HepG2 (cell line): ENCODE measurements around the gene DAB2IP. TPM values are rescaled to one million over a fixed set of nuclear protein-coding genes. Genes with fewer than 3 reads are reported as not detected.

Experiments
- ATAC-seq: fragments of 200-7000 bp; cut with Tn5 transposase; 3 replicates; pipeline ENCODE4 v1.9.1; 2020; ENCODE audit warnings: mild to moderate bottlenecking, moderate library complexity
- BruUV-seq: library from RNA; stranded (reverse); fragments of 400-500 nt; replicated peaks from 2 replicates; lab custom pipeline; 2021; lab: Mats Ljungman, UMichigan
- CTCF ChIA-PET: fragments of 300-600 bp; formaldehyde crosslinking; extraction: SDS; loops from one replicate; lab custom pipeline; 2021; ENCODE audit warnings: low total read pairs, inconsistent platforms, low intra/inter-chr PET ratio; lab: Yijun Ruan, JAX
- POLR2A ChIA-PET: fragments of 350-600 bp; sonication (Branson Sonifier 250); formaldehyde crosslinking; loops from one replicate; lab custom pipeline; 2020; ENCODE audit warnings: antibody characterized with exemption, inconsistent platforms; lab: Yijun Ruan, JAX
- DNase-seq: peaks from one replicate; pipeline ENCODE4 v3.0.0-alpha.2; 2015; ENCODE audit warnings: low spot score
- FAIRE-seq: peaks from 3 replicates; lab custom pipeline; 2011; peaks lifted over from hg19 to GRCh38; lab: Jason Lieb, UNC
- H2AFZ ChIP-seq: one replicate; pipeline ENCODE4 v1.6.1; 2011; ENCODE audit warnings: low read length, inconsistent platforms
- H3K27ac ChIP-seq: fragments of 300-600 bp; 3 replicates; pipeline ENCODE4 v1.8.0; 2011; ENCODE audit warnings: mixed run types, mild to moderate bottlenecking, mixed read lengths, low read length, inconsistent platforms; ENCODE audit not compliant: insufficient read depth; ENCODE audit errors: extremely low read length
- H3K27me3 ChIP-seq, 2 experiments: fragments of 200-600 bp in 1 of 2; 2 replicates in 1 of 2; 3 replicates in 1 of 2; pipeline versions ENCODE4 v1.6.0 to v1.8.0; 2011; ENCODE audit warnings: low read length in 2 of 2, mild to moderate bottlenecking in 2 of 2, moderate library complexity in 2 of 2, inconsistent platforms in 1 of 2; ENCODE audit not compliant: insufficient read depth in 2 of 2, control insufficient read depth in 1 of 2
- H3K36me3 ChIP-seq, 2 experiments: fragments of 200-600 bp in 1 of 2; replicated peaks in 1 of 2; 2 replicates in 1 of 2; 3 replicates in 1 of 2; pipeline versions ENCODE4 v1.5.1 to v1.8.0; 2011; ENCODE audit warnings: low read length in 2 of 2, inconsistent platforms in 1 of 2; ENCODE audit not compliant: insufficient read depth in 2 of 2, control insufficient read depth in 1 of 2
- H3K4me1 ChIP-seq: 2 replicates; pipeline ENCODE4 v1.5.1; 2012; ENCODE audit warnings: low read length, inconsistent platforms; ENCODE audit not compliant: insufficient read depth
- H3K4me2 ChIP-seq: 2 replicates; pipeline ENCODE4 v1.6.0; 2011; ENCODE audit warnings: low read depth, low read length, inconsistent platforms
- H3K4me3 ChIP-seq, 3 experiments: fragments of 200-600 bp in 1 of 3; sonication (generic), shearing (Covaris generic) in 1 of 3; replicated peaks in 1 of 3; 2 replicates each; pipeline ENCODE4 v1.5.1; 2011 to 2016; ENCODE audit warnings: low read length in 3 of 3, inconsistent platforms in 2 of 3, low read depth in 2 of 3, mild to moderate bottlenecking in 2 of 3, control low read depth in 1 of 3, mixed read lengths in 1 of 3; ENCODE audit not compliant: insufficient read depth in 1 of 3
- H3K79me2 ChIP-seq: one replicate; pipeline ENCODE4 v1.6.1; 2011; ENCODE audit warnings: low read length, inconsistent platforms; ENCODE audit not compliant: insufficient read depth
- H3K9ac ChIP-seq: 2 replicates; pipeline ENCODE4 v1.6.0; 2011; ENCODE audit warnings: mild to moderate bottlenecking, low read depth, low read length, inconsistent platforms; ENCODE audit not compliant: insufficient read depth
- H3K9me3 ChIP-seq: 2 replicates; pipeline ENCODE4 v1.5.1; 2012; ENCODE audit warnings: mild to moderate bottlenecking, low read length
- H4K20me1 ChIP-seq: 2 replicates; pipeline ENCODE4 v1.6.0; 2011; ENCODE audit warnings: inconsistent platforms, mild to moderate bottlenecking, low read length, moderate library complexity; ENCODE audit not compliant: insufficient read depth
- FOXK1 ChIP-seq: sonication (generic); formaldehyde crosslinking; IDR thresholded peaks from 2 replicates; pipeline ENCODE4 v1.4.0; 2020; ENCODE audit warnings: low read depth, missing genetic modification reagents, borderline replicate concordance
- MEF2D ChIP-seq: sonication (generic); formaldehyde crosslinking; IDR thresholded peaks from 2 replicates; pipeline ENCODE4 v1.5.1; 2020; ENCODE audit warnings: mild to moderate bottlenecking, missing genetic modification reagents
- POLR2AphosphoS5 ChIP-seq: IDR thresholded peaks from 2 replicates; pipeline ENCODE4 v1.6.1; 2012; ENCODE audit warnings: low read depth, low read length
- RCOR2 ChIP-seq: IDR thresholded peaks from 2 replicates; pipeline ENCODE4 v1.6.1; 2016; ENCODE audit warnings: missing biosample characterization, missing genetic modification reagents
- SNRNP70 ChIP-seq: fragments of 200-400 bp; formaldehyde crosslinking; IDR thresholded peaks from 2 replicates; pipeline ENCODE4 v1.6.1; 2017; ENCODE audit warnings: mild to moderate bottlenecking, low read depth, low read length, moderate library complexity
- SUZ12 ChIP-seq: fragments of 150-350 bp; IDR thresholded peaks from 2 replicates; pipeline ENCODE4 v1.6.1; 2014; ENCODE audit warnings: low read depth, low read length
- ZFP36 ChIP-seq: fragments of 150-350 bp; IDR thresholded peaks from 2 replicates; pipeline ENCODE4 v1.6.1; 2018; ENCODE audit warnings: borderline replicate concordance, low read length, low read depth; ENCODE audit not compliant: partially characterized antibody
- ZNF605 ChIP-seq: sonication (generic); formaldehyde crosslinking; IDR thresholded peaks from 2 replicates; pipeline ENCODE4 v1.8.0; 2022; ENCODE audit warnings: mild to moderate bottlenecking, missing genetic modification reagents
- ZNF616 ChIP-seq: sonication (generic); formaldehyde crosslinking; IDR thresholded peaks from 2 replicates; pipeline ENCODE4 v1.5.0; 2020; ENCODE audit warnings: low read depth, mild to moderate bottlenecking, missing genetic modification reagents
- ZNF775 ChIP-seq: sonication (generic); formaldehyde crosslinking; IDR thresholded peaks from 2 replicates; pipeline ENCODE4 v1.4.0; 2020; ENCODE audit warnings: missing genetic modification reagents, mild to moderate bottlenecking, moderate library complexity, borderline replicate concordance
- ZNF792 ChIP-seq: IDR thresholded peaks from 2 replicates; pipeline ENCODE4 v1.6.1; 2016
- WGBS: methylation state at CpG from one replicate; pipeline ENCODE4 v1.1.6; 2017; ENCODE audit warnings: low lambda C conversion rate; 5-methylcytosine and 5-hydroxymethylcytosine counted together
- in situ Hi-C: cut with HindIII; loops from 2 replicates; pipeline ENCODE4 v1.10.0; 2017; ENCODE audit warnings: low pct_unique_long_range_greater_than_20kb; ENCODE audit not compliant: extremely low pct_ligation_motif_present
- intact Hi-C: fragments of 100-400 bp; cut with micrococcal nuclease; formaldehyde crosslinking; loops from one replicate; pipeline ENCODE4 v1.10.0; 2022; ENCODE audit not compliant: unreplicated experiment
- polyA plus RNA-seq, 8 experiments: library from polyadenylated mRNA; depleted of rRNA in 3 of 8; stranded (reverse) in 7 of 8; unstranded in 1 of 8; fragments of >200 nt; fragmentation: Illumina TruSeq in 4 of 8; extraction: Trizol in 4 of 8; gene quantifications; 2 replicates each; pipeline versions ENCODE4 v1.2.1 to v1.2.3, GENCODE V29; 2011 to 2016; ENCODE audit warnings: low read depth in 4 of 8, missing spikeins in 1 of 8, mixed read lengths in 1 of 8; ENCODE audit not compliant: insufficient read depth in 1 of 8
- total RNA-seq, 5 experiments: library from RNA; depleted of rRNA; stranded (reverse); fragments of >200 nt; fragmentation: Illumina TruSeq; extraction: Trizol; gene quantifications; 2 replicates each; pipeline ENCODE4 v1.2.3, GENCODE V29; 2016; ENCODE audit warnings: low read depth in 1 of 5
- TF ChIP-seq, protein P1 (sequence below): sonication (generic); formaldehyde crosslinking; IDR thresholded peaks from 2 replicates; pipeline ENCODE4 v1.5.1; 2020; ENCODE audit warnings: mild to moderate bottlenecking, missing genetic modification reagents, moderate library complexity

Gene DAB2IP
- total and polyA plus RNA-seq, 2 of the 13 experiments (the other 11 are each of a cell fraction or from before 2014, with no cell fraction given): 25.3 to 37.9 TPM

DNA sequence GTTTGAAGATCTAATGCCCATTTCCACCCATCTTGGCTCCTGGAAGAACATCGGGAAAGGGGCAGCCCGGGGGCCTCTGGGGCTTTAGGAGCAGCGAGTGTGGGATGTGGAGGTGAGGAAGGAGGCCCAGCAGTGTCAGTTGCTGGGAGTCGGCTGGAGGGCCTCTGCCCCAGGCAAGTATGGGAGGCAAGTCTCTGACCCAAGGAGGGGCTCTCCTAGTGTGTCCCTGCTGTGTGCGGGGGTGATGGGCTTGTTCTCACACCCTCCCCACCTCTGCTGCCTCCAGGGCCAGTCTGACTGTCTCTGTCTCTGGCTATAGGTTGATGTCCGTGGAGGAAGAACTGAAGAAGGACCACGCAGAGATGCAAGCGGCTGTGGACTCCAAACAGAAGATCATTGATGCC, 129.7 kb downstream of the DAB2IP start:
- Histone ChIP-seq H3K27ac (no peak overlapping the region), H3K4me1 (no peaks in the 10 kb centered on the region), H2AFZ (no peak overlapping the region), H3K27me3 (no peaks in the 10 kb centered on the region), H3K36me3 (peaks cover 36 to 62% of the 10 kb centered on the region in 2 experiments), H3K9me3 (no peaks in the 10 kb centered on the region), H3K79me2 (no peaks in the 10 kb centered on the region), H4K20me1 (no peaks in the 10 kb centered on the region), H3K4me2 (no peak overlapping the region), H3K4me3 (no peak overlapping the region), H3K9ac (no peak overlapping the region)
- no TSS peak for BruUV-seq
- no peak for FAIRE-seq
- POLR2A ChIA-PET: no interaction called here
- in situ Hi-C loops (no loop called here), intact Hi-C loops (no loop called here)
- no peak for ATAC-seq
- no peak for DNase-seq
- CTCF ChIA-PET: no interaction called here
- WGBS: 98% methylated on average over 7 of the region's 8 CpGs
- TF ChIP-seq ZNF775: no peak
- TF ChIP-seq, protein P1, sequence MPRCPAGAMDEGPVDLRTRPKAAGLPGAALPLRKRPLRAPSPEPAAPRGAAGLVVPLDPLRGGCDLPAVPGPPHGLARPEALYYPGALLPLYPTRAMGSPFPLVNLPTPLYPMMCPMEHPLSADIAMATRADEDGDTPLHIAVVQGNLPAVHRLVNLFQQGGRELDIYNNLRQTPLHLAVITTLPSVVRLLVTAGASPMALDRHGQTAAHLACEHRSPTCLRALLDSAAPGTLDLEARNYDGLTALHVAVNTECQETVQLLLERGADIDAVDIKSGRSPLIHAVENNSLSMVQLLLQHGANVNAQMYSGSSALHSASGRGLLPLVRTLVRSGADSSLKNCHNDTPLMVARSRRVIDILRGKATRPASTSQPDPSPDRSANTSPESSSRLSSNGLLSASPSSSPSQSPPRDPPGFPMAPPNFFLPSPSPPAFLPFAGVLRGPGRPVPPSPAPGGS (CRISPR knock-in tag): no peak
- no peak for TF ChIP-seq SUZ12
- TF ChIP-seq FOXK1 (CRISPR knock-in tag): no peak
- TF ChIP-seq MEF2D: no peak
- TF ChIP-seq ZNF605 (CRISPR knock-in tag): no peak
- no peak for TF ChIP-seq ZNF616 (CRISPR knock-in tag)
- no peak for TF ChIP-seq ZNF792 (CRISPR knock-in tag)
- TF ChIP-seq RCOR2 (CRISPR knock-in tag): no peak
- TF ChIP-seq POLR2AphosphoS5: no peak
- no peak for TF ChIP-seq SNRNP70
- no peak for TF ChIP-seq ZFP36
